DOHH2 (cell line): ENCODE measurements around the gene VPS9D1.

Source experiments
- EZH2phosphoT487 ChIP-seq: fragments of 200-600 bp; sonication (generic); IDR thresholded peaks from 2 replicates; pipeline ENCODE4 v1.6.1; 2017; ENCODE audit warnings: borderline replicate concordance, mild to moderate bottlenecking, antibody characterized with exemption, low read length, moderate library complexity, mixed read lengths
- TF ChIP-seq, protein P1 (sequence below): fragments of 200-600 bp; sonication (generic); IDR thresholded peaks from one replicate; pipeline ENCODE4 v1.5.1; 2014; ENCODE audit warnings: antibody characterized with exemption, mild to moderate bottlenecking, low read depth, low read length; ENCODE audit not compliant: poor library complexity, severe bottlenecking

DNA sequence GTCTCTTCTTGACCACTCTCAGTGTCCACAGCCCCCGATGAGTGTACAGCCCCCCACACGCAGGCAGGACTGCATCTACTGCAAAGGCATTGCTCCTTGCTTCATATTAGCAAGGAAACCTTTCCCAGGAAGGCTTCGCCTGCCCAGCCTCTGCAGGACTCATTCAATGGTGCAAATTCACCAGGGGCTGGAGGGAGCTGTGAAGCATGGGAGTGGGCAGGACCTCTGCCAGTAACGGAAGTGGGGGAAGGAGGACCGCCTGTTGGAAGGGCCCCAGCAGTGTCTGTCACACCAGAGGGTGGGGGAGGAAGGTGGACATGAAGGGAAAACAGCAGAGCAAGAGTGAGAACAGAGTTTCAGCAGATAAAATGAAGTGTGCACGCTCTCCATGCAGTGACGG is 60.6 kb downstream of the VPS9D1 start:
- TF ChIP-seq EZH2phosphoT487, result no peak
- TF ChIP-seq, protein P1, sequence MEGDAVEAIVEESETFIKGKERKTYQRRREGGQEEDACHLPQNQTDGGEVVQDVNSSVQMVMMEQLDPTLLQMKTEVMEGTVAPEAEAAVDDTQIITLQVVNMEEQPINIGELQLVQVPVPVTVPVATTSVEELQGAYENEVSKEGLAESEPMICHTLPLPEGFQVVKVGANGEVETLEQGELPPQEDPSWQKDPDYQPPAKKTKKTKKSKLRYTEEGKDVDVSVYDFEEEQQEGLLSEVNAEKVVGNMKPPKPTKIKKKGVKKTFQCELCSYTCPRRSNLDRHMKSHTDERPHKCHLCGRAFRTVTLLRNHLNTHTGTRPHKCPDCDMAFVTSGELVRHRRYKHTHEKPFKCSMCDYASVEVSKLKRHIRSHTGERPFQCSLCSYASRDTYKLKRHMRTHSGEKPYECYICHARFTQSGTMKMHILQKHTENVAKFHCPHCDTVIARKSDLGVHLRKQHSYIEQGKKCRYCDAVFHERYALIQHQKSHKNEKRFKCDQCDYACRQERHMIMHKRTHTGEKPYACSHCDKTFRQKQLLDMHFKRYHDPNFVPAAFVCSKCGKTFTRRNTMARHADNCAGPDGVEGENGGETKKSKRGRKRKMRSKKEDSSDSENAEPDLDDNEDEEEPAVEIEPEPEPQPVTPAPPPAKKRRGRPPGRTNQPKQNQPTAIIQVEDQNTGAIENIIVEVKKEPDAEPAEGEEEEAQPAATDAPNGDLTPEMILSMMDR, result no peak
